Endothelial cell (in vitro differentiated cells): Measurements from ENCODE around the gene RINL. TPM values are rescaled to one million over a fixed set of nuclear protein-coding genes. Genes with fewer than 3 reads are reported as not detected.
"Not testable (repeated sequence)": the region's sequence is repeated elsewhere in the genome, so short reads cannot be mapped to it uniquely, and the experiment has no call there.

Experiments
- DNase-seq: peaks from one replicate; pipeline ENCODE4 v3.0.0; 2021; ENCODE audit warnings: low spot score
- H3K27ac Mint-ChIP-seq: one replicate; pipeline ENCODE4 v1.8.0; 2021; ENCODE audit warnings: mixed read lengths, inconsistent platforms; ENCODE audit not compliant: unreplicated experiment
- H3K27me3 Mint-ChIP-seq: one replicate; pipeline ENCODE4 v1.8.0; 2021; ENCODE audit warnings: mild to moderate bottlenecking, moderate library complexity, mixed read lengths, inconsistent platforms; ENCODE audit not compliant: unreplicated experiment
- H3K36me3 Mint-ChIP-seq: one replicate; pipeline ENCODE4 v1.8.0; 2021; ENCODE audit warnings: mild to moderate bottlenecking, low read depth, mixed read lengths, inconsistent platforms; ENCODE audit not compliant: unreplicated experiment
- H3K4me1 Mint-ChIP-seq: one replicate; pipeline ENCODE4 v1.8.0; 2021; ENCODE audit warnings: mild to moderate bottlenecking, mixed read lengths, inconsistent platforms; ENCODE audit not compliant: unreplicated experiment
- H3K4me3 Mint-ChIP-seq: one replicate; pipeline ENCODE4 v1.8.0; 2021; ENCODE audit warnings: mild to moderate bottlenecking, mixed read lengths, inconsistent platforms; ENCODE audit not compliant: unreplicated experiment
- H3K9me3 Mint-ChIP-seq: one replicate; pipeline ENCODE4 v1.8.0; 2021; ENCODE audit warnings: mixed read lengths, inconsistent platforms; ENCODE audit not compliant: unreplicated experiment
- CTCF ChIP-seq: fragments of 200-600 bp; sonication (generic); IDR thresholded peaks from one replicate; pipeline ENCODE4 v1.5.0; 2021; ENCODE audit warnings: antibody characterized with exemption; ENCODE audit not compliant: unreplicated experiment
- total RNA-seq: library from RNA; stranded (reverse); fragmentation: NEBNext Ultra II Directional; extraction: Animal tissue kit (Norgen Biotek cat#: 25700); gene quantifications from one replicate; pipeline ENCODE4 v1.2.1, GENCODE V29; 2021; ENCODE audit not compliant: unreplicated experiment

RINL gene
- total RNA-seq, 1 donor from 2014 or later = 5.6 TPM

- Mint-ChIP-seq H3K27me3 (peaks cover 2% of the 10 kb centered on the region), H3K36me3 (peaks cover 7% of the 10 kb centered on the region), H3K27ac (no peak overlapping the region), H3K4me3 (no peak overlapping the region), H3K9me3 (no peaks in the 10 kb centered on the region), H3K4me1 (no peaks in the 10 kb centered on the region)
- TF ChIP-seq CTCF = no peak
- DNase-seq = no peak
These were observed 10.8 kb upstream of the RINL start for GRCh38 chr19:38888876-38889275.

- H3K4me1 Mint-ChIP-seq, H3K4me3 Mint-ChIP-seq, H3K9me3 Mint-ChIP-seq, H3K27ac Mint-ChIP-seq, H3K36me3 Mint-ChIP-seq, H3K27me3 Mint-ChIP-seq, DNase-seq: not testable (repeated sequence)
These were observed 6.6 kb upstream of the RINL start for GRCh38 chr19:38884691-38885090.

GRCh38 chr19:38883286-38883685, 5.2 kb upstream of the RINL start:
- Mint-ChIP-seq H3K9me3 (no peaks in the 10 kb centered on the region), H3K27ac (no peak overlapping the region), H3K36me3 (peaks cover 7% of the 10 kb centered on the region), H3K27me3 (peaks cover 2% of the 10 kb centered on the region), H3K4me3 (no peak overlapping the region), H3K4me1 (peaks cover 6% of the 10 kb centered on the region)
- TF ChIP-seq CTCF = no peak
- DNase-seq = no peak

- Mint-ChIP-seq H3K4me3 (peak overlapping the region; percentile 25), H3K27ac (peak overlapping the region; percentile 18), H3K27me3 (peaks cover 4% of the 10 kb centered on the region), H3K36me3 (peaks cover 7% of the 10 kb centered on the region), H3K4me1 (peaks cover 13% of the 10 kb centered on the region), H3K9me3 (no peaks in the 10 kb centered on the region)
- DNase-seq = no peak
- TF ChIP-seq CTCF = no peak
These were observed 3.0 kb upstream of the RINL start for GRCh38 chr19:38880882-38881609.

- Mint-ChIP-seq H3K9me3 (no peaks in the 10 kb centered on the region), H3K36me3 (peaks cover 7% of the 10 kb centered on the region), H3K27ac (no peak overlapping the region), H3K4me3 (no peak overlapping the region), H3K4me1 (peaks cover 13% of the 10 kb centered on the region), H3K27me3 (peaks cover 2% of the 10 kb centered on the region)
- no peak for TF ChIP-seq CTCF
- no peak for DNase-seq
These were observed 2.2 kb upstream of the RINL start for GRCh38 chr19:38880076-38880881.
